Adrenal gland (tissue), 5 donors: ENCODE measurements around the gene BLID.

Experiments
- POLR2A ChIP-seq, 2 donors: fragments of 450-650 bp; IDR thresholded peaks; one replicate each; pipeline ENCODE4 v1.6.1; 2017; ENCODE audit warnings: antibody characterized with exemption in 2 of 2, mild to moderate bottlenecking in 2 of 2, moderate library complexity in 1 of 2
- TF ChIP-seq, protein P1 (sequence below), 6 experiments: fragments of 450-650 bp in 4 of 6; fragments of 200-600 bp in 2 of 6; sonication (generic) in 1 of 6; IDR thresholded peaks; 1 replicate in 5 of 6; 2 replicates in 1 of 6; pipeline versions ENCODE4 v1.5.1 to v1.8.0; 2016 to 2021; ENCODE audit warnings: antibody characterized with exemption in 6 of 6, mild to moderate bottlenecking in 2 of 6, moderate library complexity in 1 of 6
- donor health status: DM: no; HTN: no; CAD: no.

GRCh38 chr11:122162095-122162494 lies 46.1 kb upstream of the BLID start:
- TF ChIP-seq, protein P1, sequence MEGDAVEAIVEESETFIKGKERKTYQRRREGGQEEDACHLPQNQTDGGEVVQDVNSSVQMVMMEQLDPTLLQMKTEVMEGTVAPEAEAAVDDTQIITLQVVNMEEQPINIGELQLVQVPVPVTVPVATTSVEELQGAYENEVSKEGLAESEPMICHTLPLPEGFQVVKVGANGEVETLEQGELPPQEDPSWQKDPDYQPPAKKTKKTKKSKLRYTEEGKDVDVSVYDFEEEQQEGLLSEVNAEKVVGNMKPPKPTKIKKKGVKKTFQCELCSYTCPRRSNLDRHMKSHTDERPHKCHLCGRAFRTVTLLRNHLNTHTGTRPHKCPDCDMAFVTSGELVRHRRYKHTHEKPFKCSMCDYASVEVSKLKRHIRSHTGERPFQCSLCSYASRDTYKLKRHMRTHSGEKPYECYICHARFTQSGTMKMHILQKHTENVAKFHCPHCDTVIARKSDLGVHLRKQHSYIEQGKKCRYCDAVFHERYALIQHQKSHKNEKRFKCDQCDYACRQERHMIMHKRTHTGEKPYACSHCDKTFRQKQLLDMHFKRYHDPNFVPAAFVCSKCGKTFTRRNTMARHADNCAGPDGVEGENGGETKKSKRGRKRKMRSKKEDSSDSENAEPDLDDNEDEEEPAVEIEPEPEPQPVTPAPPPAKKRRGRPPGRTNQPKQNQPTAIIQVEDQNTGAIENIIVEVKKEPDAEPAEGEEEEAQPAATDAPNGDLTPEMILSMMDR (IDR thresholded peaks at IDR 0.05), result no peak
- no peak for TF ChIP-seq POLR2A (IDR thresholded peaks at IDR 0.05)
